ENCODE results near the gene IL6. TPM values are rescaled to one million over a fixed set of nuclear protein-coding genes. Genes with fewer than 3 reads are reported as not detected.

IL6 gene
- total RNA-seq, 1 experiment from 2014 or later = 0.85 TPM

- Histone ChIP-seq H3K9ac (ENCODE audit: extremely low read depth, insufficient read length, low read length) (no peak overlapping the region), H4K20me1 (ENCODE audit: control insufficient read depth, insufficient read depth, insufficient read length) (no peaks in the 10 kb centered on the region), H3K9me3 (ENCODE audit: control insufficient read depth, low read depth, low read length) (no peaks in the 10 kb centered on the region), H3K23me2 (ENCODE audit: insufficient read length, low read depth, low read length, poor library complexity, severe bottlenecking) (no peaks in the 10 kb centered on the region), H2BK12ac (ENCODE audit: insufficient read length, low read depth, low read length) (no peak overlapping the region), H2AFZ (ENCODE audit: low read length) (no peak overlapping the region), H3K4ac (ENCODE audit: low read depth, low read length) (no peak overlapping the region), H3K4me2 (ENCODE audit: insufficient read depth, insufficient read length, low read length) (no peak overlapping the region), H4K91ac (ENCODE audit: insufficient read length, low read depth, low read length) (no peak overlapping the region), H3K18ac (ENCODE audit: insufficient read length, low read depth, low read length) (no peak overlapping the region), H4K5ac (ENCODE audit: insufficient read length, low read depth, low read length) (no peak overlapping the region), H3T11ph (ENCODE audit: low read length) (no peak overlapping the region), H3K56ac (ENCODE audit: insufficient read length, low read depth, low read length) (no peak overlapping the region), H3K79me1 (ENCODE audit: insufficient read depth, low read depth, low read length, poor library complexity, severe bottlenecking) (no peaks in the 10 kb centered on the region), H3K79me2 (ENCODE audit: insufficient read depth, low read length) (no peaks in the 10 kb centered on the region), H2BK15ac (ENCODE audit: low read depth, low read length) (no peak overlapping the region), H4K8ac (replicated peaks; ENCODE audit: insufficient read length, low read depth, low read length) (no peak overlapping the region), H3K27ac (ENCODE audit: insufficient read length, low read depth, low read length) (no peak overlapping the region), H3K4me1 (ENCODE audit: insufficient read depth, low read length) (0 out of 2 replicates have a peak, but pooled peaks cover 3% of the 10 kb centered on the region), H3K23ac (ENCODE audit: insufficient read length, low read depth, low read length) (no peak overlapping the region), H2BK5ac (ENCODE audit: insufficient read length, low read length) (no peak overlapping the region), H2BK20ac (ENCODE audit: low read depth, low read length, poor library complexity, severe bottlenecking) (no peak overlapping the region), H2AK5ac (ENCODE audit: insufficient read length, low read length) (no peak overlapping the region), H3K27me3 (ENCODE audit: insufficient read depth, low read length) (no peaks in the 10 kb centered on the region), H2BK120ac (ENCODE audit: low read depth, low read length, poor library complexity, severe bottlenecking) (no peak overlapping the region), H3K14ac (ENCODE audit: insufficient read depth, low read length) (no peak overlapping the region)
- H3K4me3 Mint-ChIP-seq = no peak overlapping the region
- no peak for TF ChIP-seq CTCF (conservative IDR thresholded peaks at IDR 0.05)
- H3K36me3 Mint-ChIP-seq (ENCODE audit: insufficient read depth in 1 of 3, low read depth in 3 of 3) = no peaks in the 10 kb centered on the region
- no peaks in the 10 kb centered on the region for H3K27me3 Mint-ChIP-seq (ENCODE audit: low read depth)
- no peak for DNase-seq
- no peak overlapping the region for H3K27ac Mint-ChIP-seq
- H3K9me3 Mint-ChIP-seq = no peaks in the 10 kb centered on the region
- H3K4me1 Mint-ChIP-seq = peaks cover 19 to 28% of the 10 kb centered on the region in 2 experiments
- WGBS (ENCODE audit: extremely low coverage, insufficient read length, low lambda C conversion rate) = no CpG with 5 or more reads among the region's 1 CpG
Measured at GRCh38 chr7:22718911-22719420, 8.0 kb upstream of the IL6 start.

All from H9 (cell line).